Cardiac fibroblast (primary cell): ENCODE results near the gene ATXN1.

Experiments
- DNase-seq, 2 donors: peaks; one replicate each; pipeline versions ENCODE4 v3.0.0 to v3.0.0-alpha.2; 2010; ENCODE audit warnings: low read depth in 2 of 2
- H3K4me3 ChIP-seq, 2 donors: replicated peaks in 1 of 2; 1 replicate in 1 of 2; 2 replicates in 1 of 2; pipeline ENCODE4 v1.5.1; 2011; ENCODE audit warnings: low read depth in 2 of 2, low read length in 2 of 2, mild to moderate bottlenecking in 2 of 2, moderate library complexity in 1 of 2
- TF ChIP-seq, protein P1 (sequence below): IDR thresholded peaks from one replicate; pipeline ENCODE4 v1.5.1; 2011; ENCODE audit warnings: low read depth, mild to moderate bottlenecking, low read length, inconsistent platforms

Gene ATXN1

DNA sequence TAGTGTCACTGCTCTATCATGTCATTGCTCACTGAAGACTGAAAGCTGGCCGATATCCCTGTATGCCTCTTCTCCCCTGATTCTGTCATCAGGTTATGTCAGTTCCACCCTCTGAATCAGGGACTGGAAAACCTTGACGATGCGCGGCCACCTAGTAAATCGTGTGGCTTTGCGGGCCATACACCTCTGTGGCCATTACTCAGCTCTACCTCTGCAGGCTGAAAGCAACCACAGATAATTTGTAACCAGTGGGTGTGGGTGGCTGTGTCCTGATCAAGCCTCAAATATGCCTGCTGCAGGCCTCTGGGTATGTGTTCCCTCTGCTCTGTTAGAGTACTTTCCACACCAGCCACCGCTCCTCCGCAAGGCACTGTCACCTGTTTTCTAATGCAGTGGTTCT is 417.7 kb downstream of the ATXN1 start:
- DNase-seq, result no peak
- no peak overlapping the region for H3K4me3 ChIP-seq
- TF ChIP-seq, protein P1, sequence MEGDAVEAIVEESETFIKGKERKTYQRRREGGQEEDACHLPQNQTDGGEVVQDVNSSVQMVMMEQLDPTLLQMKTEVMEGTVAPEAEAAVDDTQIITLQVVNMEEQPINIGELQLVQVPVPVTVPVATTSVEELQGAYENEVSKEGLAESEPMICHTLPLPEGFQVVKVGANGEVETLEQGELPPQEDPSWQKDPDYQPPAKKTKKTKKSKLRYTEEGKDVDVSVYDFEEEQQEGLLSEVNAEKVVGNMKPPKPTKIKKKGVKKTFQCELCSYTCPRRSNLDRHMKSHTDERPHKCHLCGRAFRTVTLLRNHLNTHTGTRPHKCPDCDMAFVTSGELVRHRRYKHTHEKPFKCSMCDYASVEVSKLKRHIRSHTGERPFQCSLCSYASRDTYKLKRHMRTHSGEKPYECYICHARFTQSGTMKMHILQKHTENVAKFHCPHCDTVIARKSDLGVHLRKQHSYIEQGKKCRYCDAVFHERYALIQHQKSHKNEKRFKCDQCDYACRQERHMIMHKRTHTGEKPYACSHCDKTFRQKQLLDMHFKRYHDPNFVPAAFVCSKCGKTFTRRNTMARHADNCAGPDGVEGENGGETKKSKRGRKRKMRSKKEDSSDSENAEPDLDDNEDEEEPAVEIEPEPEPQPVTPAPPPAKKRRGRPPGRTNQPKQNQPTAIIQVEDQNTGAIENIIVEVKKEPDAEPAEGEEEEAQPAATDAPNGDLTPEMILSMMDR, result no peak

DNA sequence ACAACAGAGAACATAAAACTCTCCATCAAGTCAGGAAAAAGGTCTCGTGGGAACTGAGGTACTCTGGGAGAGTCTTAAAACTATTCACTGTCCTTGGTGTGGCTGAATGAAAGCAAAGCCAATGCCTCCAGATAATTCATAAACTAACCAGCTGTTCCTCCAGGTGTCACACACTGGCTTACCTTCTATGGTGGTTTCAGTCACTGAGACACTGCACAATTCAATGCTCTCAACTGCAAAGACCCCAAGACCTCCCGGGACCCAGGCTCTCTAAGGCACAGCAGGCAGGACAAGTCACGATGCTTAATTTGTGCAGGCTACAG is 422.0 kb downstream of the ATXN1 start:
- no peak for DNase-seq
- TF ChIP-seq, protein P1, result no peak
- H3K4me3 ChIP-seq, result no peak overlapping the region

DNA sequence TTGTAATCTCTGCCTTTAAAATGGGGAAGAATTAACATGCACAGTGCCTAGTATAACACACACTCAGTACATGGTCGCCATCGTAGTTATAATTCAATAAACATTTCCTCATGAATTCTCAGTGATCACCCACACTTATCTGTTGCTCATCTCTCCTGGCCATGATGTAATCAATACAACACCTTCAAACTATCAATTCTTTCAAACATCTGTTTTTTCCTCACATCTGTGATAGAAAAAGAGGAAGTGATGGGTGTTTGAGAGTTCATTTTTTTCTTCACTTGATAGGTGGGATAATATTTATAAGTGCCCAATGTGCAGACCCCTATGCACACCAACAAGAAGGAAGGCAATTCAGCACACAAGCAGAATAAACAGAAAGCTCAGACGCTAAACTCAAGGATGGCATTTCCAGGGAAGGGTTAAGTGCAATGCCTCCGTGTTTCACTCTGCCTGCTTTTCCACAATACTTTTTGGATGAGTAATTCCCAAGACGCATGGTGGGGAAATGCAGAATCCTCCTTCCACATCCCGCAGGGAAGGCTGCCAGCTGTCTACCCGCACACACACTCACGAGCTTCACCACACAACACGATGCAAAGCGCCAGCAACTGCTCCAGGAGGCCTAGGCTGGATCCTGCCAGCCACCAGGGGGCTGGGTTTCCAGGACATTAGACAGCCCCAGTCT is 422.5 kb downstream of the ATXN1 start:
- TF ChIP-seq, protein P1, result peak; percentile 81
- DNase-seq, result peak; percentile 98 to 99

DNA sequence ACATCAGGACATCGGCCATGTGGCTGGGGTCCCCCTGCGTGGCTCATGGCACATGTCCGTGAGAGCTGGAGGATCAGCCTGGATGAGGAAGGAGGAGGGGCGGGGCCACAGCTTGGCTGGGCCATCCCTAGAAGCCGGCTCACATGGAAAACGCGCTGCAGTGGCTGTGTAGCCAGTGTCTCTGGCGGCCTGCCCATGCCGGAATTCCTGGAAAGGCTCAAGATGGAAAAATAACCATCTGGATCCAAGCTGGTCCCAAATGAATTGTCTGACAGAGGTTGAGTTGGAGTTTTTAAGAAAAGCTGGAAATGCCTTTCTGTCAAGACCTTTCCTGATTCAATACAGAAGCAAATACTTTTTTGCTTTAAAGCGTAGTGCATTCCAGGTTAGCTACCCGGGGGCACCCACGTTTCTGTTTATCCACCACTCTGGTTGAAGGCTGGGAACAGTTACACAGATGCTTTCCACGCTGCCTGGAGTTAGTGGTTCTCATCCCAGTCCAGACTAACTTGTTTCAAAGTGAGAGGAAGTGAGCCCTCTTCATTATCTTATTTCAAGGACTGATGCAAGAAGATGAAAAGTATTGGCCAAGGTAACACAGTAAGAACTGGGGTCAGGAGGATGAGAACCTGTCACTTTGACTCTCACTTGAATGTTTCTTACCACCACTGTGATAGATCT is 423.8 kb downstream of the ATXN1 start:
- TF ChIP-seq, protein P1, result no peak
- peak; percentile 85 to 99 for DNase-seq
- no peak overlapping the region for H3K4me3 ChIP-seq

More for the DNA sequence above, 422.5 kb downstream of the ATXN1 start:
- no peak overlapping the region for H3K4me3 ChIP-seq

DNA sequence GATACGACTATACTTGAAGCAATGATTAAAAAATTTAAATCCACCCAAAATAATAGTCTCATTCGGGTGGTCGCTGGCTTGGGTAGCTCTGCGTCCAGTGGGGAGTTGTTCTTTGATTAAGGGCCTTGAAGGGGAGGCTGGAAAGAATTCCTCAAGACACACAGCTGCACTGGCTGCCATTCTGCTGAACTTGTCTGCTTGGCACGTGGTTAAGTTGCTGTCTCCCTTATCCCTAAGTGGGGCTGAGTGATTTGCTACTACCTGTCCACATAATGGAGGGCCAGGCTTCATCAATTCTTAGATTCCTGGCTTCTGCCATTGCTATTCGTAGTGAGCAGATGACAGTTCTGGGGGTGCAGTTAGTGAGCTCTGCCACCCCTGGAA is 424.4 kb downstream of the ATXN1 start:
- no peak for DNase-seq
- TF ChIP-seq, protein P1, result no peak
- no peak overlapping the region for H3K4me3 ChIP-seq

DNA sequence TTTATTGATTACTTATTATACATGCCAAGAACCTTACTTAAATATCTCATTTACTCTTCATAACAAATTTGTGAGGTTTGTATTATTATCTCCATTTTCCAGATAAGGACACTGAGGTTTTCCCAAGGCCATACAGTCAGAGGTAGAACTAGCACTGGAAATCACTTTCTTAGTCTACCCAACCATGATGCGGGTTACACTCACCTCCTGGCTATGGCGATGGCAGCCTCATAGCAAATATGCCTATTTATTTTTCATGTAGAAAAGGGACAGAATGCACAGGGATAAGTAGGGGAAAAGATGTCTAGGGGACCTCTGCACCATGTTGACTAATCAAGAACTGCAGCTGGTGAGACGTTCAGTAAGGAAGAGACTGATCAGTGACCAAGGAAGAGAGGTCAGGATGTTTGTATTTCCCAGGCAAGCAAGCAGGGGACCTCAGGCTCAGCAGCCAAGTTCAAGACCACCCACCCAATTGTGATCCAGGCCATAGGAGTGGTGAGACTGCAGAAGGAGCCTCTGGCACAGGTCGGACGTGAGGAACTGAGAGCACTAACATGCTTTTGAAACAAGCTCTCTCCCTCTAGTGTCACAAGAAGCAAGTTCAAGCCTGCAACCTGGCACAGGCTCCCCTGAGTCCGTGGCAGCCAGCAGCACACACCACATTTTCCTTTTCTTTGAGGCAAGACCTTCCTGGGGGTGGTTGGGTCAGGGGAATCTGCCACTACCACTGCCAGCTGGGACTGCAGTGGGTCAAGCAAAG is 425.0 kb downstream of the ATXN1 start:
- no peak overlapping the region for H3K4me3 ChIP-seq
- no peak for DNase-seq
- TF ChIP-seq, protein P1, result no peak
